ENCODE measurements around the gene SNX21. TPM values are rescaled to one million over a fixed set of nuclear protein-coding genes. Genes with fewer than 3 reads are reported as not detected.

The SNX21 gene
- total RNA-seq, 4 donors from 2014 or later = 159 to 236 (median 203) TPM

- intact Hi-C loops (cut with DNase I; ENCODE audit: low total_unique reads) = no loop called here
- DNase-seq (ENCODE audit: low spot score in 2 of 2) = no peak
- WGBS, 2 donors = 31 to 36% methylated on average over 4 of the region's 4 CpGs
Measured at GRCh38 chr20:45798935-45799642, 34.5 kb upstream of the SNX21 start.

GRCh38 chr20:45801851-45802250, 31.7 kb upstream of the SNX21 start:
- intact Hi-C loops (cut with DNase I; ENCODE audit: low total_unique reads) = loop anchor here (10.0 kb wide), 1 partner anchor 163 kb away; no protein-coding TSS in a partner anchor
- 93 to 94% methylated on average over 7 of the region's 7 CpGs for WGBS, 2 donors
- H3K4me3 ChIP-seq (ENCODE audit: low read depth, poor library complexity, severe bottlenecking) = no peak overlapping the region
- no peak for TF ChIP-seq CTCF (IDR thresholded peaks at IDR 0.05)
- no peak for TF ChIP-seq POLR2A (IDR thresholded peaks at IDR 0.05)
- no peak for DNase-seq (ENCODE audit: low spot score in 2 of 2)

More at GRCh38 chr20:45798935-45799642, 34.5 kb upstream of the SNX21 start:
- H3K4me3 ChIP-seq (ENCODE audit: low read depth, poor library complexity, severe bottlenecking) = no peak overlapping the region
- TF ChIP-seq POLR2A (IDR thresholded peaks at IDR 0.05) = no peak
- peak in 1 of 3 donors; percentile 29 for TF ChIP-seq CTCF (IDR thresholded peaks at IDR 0.05)

- DNase-seq (ENCODE audit: low spot score in 2 of 2) = no peak
- intact Hi-C loops (cut with DNase I; ENCODE audit: low total_unique reads) = no loop called here
- 89 to 94% methylated on average over 8 of the region's 8 CpGs for WGBS, 2 donors
- H3K4me3 ChIP-seq (ENCODE audit: low read depth, poor library complexity, severe bottlenecking) = no peak overlapping the region
- TF ChIP-seq POLR2A (IDR thresholded peaks at IDR 0.05) (no peak), CTCF (IDR thresholded peaks at IDR 0.05) (no peak)
Measured at GRCh38 chr20:45810191-45810970, 23.2 kb upstream of the SNX21 start.

- no peak within 1 kb of the TSS for H3K4me3 ChIP-seq (ENCODE audit: low read depth, poor library complexity, severe bottlenecking)
- TF ChIP-seq POLR2A (IDR thresholded peaks at IDR 0.05) (no peak), CTCF (IDR thresholded peaks at IDR 0.05) (no peak)
- 1 to 2% methylated on average over 49 to 64 of the region's 65 CpGs for WGBS, 2 donors
- intact Hi-C loops (cut with DNase I; ENCODE audit: low total_unique reads) = no loop called here
- DNase-seq (ENCODE audit: low spot score in 2 of 2) = peak; percentile 99
Measured at GRCh38 chr20:45812157-45813005, 21.2 kb upstream of the SNX21 start, which contains the start of gene UBE2C. Gene UBE2C, plus strand, starts transcription at chr20:45812644. Its CDS starts 52 bp downstream, at chr20:45812696.

- WGBS, 2 donors = 7 to 14% methylated on average over 11 of the region's 11 CpGs
- TF ChIP-seq CTCF (IDR thresholded peaks at IDR 0.05) = no peak
- no peak for TF ChIP-seq POLR2A (IDR thresholded peaks at IDR 0.05)
- H3K4me3 ChIP-seq (ENCODE audit: low read depth, poor library complexity, severe bottlenecking) = no peak overlapping the region
- intact Hi-C loops (cut with DNase I; ENCODE audit: low total_unique reads) = no loop called here
- no peak for DNase-seq (ENCODE audit: low spot score in 2 of 2)
Measured at GRCh38 chr20:45813006-45813340, 20.6 kb upstream of the SNX21 start.
